Measurements from ENCODE around the gene IGF2.

DNA sequence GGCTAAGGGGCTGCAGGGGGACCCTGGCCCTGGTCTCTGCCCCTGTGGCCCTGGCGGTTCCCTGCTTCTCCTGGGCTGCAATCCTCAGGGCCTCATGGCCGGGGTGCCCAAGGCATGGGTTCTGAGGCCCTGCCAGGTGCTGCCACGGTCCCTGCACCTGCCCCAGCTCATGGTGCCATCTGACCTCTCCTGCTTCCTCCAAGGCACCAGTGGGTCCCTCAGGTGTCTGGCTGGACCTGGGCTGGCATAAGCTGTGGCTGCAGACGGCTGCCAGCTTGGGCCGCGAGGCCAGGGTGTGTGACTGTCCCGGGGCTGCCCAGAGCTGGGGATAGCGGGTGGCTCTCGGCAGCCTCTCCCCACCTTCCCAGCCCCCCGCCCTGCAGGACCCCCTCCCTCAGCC lies 19.8 kb upstream of the IGF2 start:
- no peak for TF ChIP-seq MAX (IDR thresholded peaks at IDR 0.05)
- no peak for TF ChIP-seq NFIC (IDR thresholded peaks at IDR 0.05)
- no peak for TF ChIP-seq RAD21 (IDR thresholded peaks at IDR 0.05; ENCODE audit: low read depth)
- no peak for TF ChIP-seq CEBPB (IDR thresholded peaks at IDR 0.05)
- no peak for TF ChIP-seq EP300 (IDR thresholded peaks at IDR 0.05; ENCODE audit: borderline replicate concordance)
